Measurements from ENCODE around the gene PAPOLG.
A peak's percentile ranks its signal among the peaks of the same experiment; 100 is the strongest.

PAPOLG gene

DNA sequence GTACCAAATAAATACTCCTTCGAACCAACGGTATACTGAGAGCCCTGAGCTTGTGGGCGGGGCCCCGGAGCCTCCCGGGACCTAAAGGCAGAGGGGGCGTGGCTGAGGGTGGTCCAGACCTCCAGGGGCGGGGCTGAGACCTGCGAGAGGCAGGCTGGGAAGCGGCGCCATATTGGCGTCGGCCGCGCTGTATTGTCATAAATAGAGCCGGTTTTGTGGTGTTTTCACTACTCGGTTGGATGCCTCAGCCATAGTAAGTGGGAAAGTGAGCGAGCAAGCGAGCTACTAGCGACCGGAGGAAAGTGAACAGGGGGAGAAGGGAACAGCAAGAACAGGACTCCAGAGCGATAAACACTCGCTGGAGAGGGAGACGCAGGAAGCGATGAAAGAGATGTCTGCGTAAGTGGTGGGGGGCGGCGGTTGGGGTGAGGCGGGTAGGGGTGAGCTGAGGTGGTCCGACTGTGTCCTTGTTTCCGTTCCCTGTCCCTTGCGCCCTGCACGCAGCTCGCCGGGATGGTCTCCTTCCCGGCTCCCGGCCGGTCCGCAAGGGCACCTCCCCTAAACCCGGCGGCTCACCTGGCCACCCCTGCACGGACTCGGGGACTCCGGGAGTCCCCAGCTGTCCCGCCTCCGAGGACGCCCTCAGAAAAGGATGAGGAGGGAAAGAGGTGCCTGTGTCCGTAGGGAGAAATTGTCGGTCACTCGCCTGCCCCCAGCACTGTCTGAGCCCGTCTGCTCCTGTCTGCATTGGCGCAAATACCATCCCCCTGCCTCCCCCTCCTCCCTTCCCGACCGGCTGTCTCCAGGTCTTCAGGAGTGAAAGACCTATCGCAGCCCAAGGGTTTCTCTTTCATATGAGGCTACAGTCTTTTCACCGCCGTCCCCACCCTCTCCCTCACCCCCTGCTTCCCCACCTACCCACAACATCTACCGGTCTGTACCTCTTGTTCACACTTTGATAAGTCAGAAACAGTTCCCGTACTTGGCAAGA lies at the start of gene PAPOLG:
PAPOLG (plus strand) TSS at position 172 of the 991 bp plus-strand sequence; CDS start at position 383, 211 bp downstream.
- peak; percentile 98 for DNase-seq
- Mint-ChIP-seq H3K4me1 (peaks cover 22% of the 10 kb centered on the region), H3K27ac (peak within 1 kb of the TSS; percentile 99), H3K9me3 (no peaks in the 10 kb centered on the region), H3K36me3 (ENCODE audit: low read depth) (peaks cover 23% of the 10 kb centered on the region), H3K4me3 (peak within 1 kb of the TSS; percentile 99), H3K27me3 (ENCODE audit: low read depth, poor library complexity) (peaks cover 3% of the 10 kb centered on the region)
- no peak for TF ChIP-seq CTCF (IDR thresholded peaks at IDR 0.05)

DNA sequence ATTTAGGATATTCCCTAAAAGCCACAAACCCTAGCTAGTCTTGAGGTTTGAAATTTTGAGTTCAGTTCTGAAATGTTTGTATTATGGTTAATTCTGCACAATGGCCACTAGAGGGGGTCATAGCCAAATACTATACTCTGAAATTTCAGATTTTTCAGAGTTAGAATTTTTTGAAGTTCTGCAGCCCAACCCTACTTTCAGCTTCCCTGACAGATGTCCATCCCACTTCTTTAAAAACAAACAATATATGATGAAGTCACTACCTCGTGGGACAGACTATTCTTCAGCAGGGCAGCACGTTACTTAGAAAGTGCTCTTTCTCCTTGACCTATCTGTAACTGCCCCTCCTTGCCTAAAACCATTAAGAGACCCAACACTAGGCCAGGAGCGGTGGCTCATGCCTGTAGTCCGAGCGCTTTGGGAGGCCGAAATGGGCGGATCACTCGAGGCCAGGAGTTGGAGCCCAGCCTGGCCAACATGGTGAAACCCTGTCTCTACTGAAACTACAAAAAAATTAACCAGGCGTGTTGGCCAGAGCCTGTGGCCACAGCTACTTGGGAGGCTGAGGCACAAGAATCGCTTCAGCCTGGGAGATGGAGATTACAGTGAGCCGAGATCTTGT lies 48.2 kb upstream of the PAPOLG start:
- no peak for DNase-seq
- Mint-ChIP-seq H3K36me3 (ENCODE audit: low read depth) (no peaks in the 10 kb centered on the region), H3K27me3 (ENCODE audit: low read depth, poor library complexity) (peaks cover 15% of the 10 kb centered on the region), H3K4me3 (no peak overlapping the region), H3K4me1 (no peaks in the 10 kb centered on the region), H3K9me3 (no peaks in the 10 kb centered on the region), H3K27ac (peak overlapping the region; percentile 38)
- peak; percentile 74 for TF ChIP-seq CTCF (IDR thresholded peaks at IDR 0.05)

- H3K27ac Mint-ChIP-seq, result no peak overlapping the region
- H3K9me3 Mint-ChIP-seq, result no peaks in the 10 kb centered on the region
- no peak for TF ChIP-seq CTCF (IDR thresholded peaks at IDR 0.05)
- no peaks in the 10 kb centered on the region for H3K36me3 Mint-ChIP-seq (ENCODE audit: low read depth)
- no peak overlapping the region for H3K4me3 Mint-ChIP-seq
- H3K4me1 Mint-ChIP-seq, result no peaks in the 10 kb centered on the region
- peaks cover 12% of the 10 kb centered on the region for H3K27me3 Mint-ChIP-seq (ENCODE audit: low read depth, poor library complexity)
- no peak for DNase-seq
Observed at GRCh38 chr2:60708630-60709320, 47.3 kb upstream of the PAPOLG start.

DNA sequence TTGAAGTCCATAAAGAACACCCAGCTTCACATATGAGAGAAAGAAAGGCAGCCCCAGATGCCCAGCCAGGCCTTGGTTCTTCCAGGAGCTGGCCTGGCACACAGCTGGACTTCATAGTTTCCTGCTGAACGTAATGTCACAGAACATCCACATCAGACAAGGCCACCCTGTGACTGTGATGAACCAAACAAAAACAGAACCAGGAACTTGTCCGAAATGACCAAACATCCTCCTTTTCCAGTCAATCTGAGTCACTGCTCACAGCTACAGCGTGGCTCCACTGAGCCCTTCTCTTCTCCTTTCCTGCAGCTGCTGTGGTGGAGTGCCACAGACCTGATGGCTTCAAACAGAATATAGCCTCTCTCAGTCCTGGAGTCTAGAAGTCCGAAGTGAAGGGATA lies 45.4 kb upstream of the PAPOLG start:
- H3K4me3 Mint-ChIP-seq, result no peak overlapping the region
- H3K27ac Mint-ChIP-seq, result no peak overlapping the region
- no peak for TF ChIP-seq CTCF (IDR thresholded peaks at IDR 0.05)
- no peak for DNase-seq
- H3K27me3 Mint-ChIP-seq (ENCODE audit: low read depth, poor library complexity), result peaks cover 3% of the 10 kb centered on the region
- no peaks in the 10 kb centered on the region for H3K9me3 Mint-ChIP-seq
- H3K36me3 Mint-ChIP-seq (ENCODE audit: low read depth), result no peaks in the 10 kb centered on the region
- H3K4me1 Mint-ChIP-seq, result no peaks in the 10 kb centered on the region

DNA sequence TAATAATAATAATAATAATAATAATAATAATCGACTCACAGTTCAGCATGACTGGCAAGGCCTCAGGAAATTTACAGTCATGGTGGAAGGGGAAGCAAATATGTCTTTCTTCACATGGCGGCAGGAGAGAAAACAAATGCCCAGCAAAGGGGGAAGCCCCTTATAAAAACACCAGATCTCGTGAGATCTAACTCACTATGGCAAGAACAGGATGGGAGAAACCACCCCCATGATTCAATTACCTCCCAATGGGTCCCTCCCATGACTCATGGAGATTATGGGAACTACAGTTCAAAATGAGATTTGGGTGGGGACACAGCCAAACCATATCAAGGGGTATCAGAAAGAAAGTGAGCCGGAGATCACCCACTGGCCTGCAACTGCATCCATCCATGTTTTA lies 40.5 kb upstream of the PAPOLG start:
- H3K4me3 Mint-ChIP-seq, result no peak overlapping the region
- H3K36me3 Mint-ChIP-seq (ENCODE audit: low read depth), result no peaks in the 10 kb centered on the region
- no peaks in the 10 kb centered on the region for H3K9me3 Mint-ChIP-seq
- H3K27ac Mint-ChIP-seq, result no peak overlapping the region
- H3K4me1 Mint-ChIP-seq, result peaks cover 3% of the 10 kb centered on the region
- no peak for DNase-seq
- H3K27me3 Mint-ChIP-seq (ENCODE audit: low read depth, poor library complexity), result peaks cover 9% of the 10 kb centered on the region
- no peak for TF ChIP-seq CTCF (IDR thresholded peaks at IDR 0.05)

All from nephron progenitor cell (in vitro differentiated cells).